Measurements from ENCODE around the gene MRPL55. TPM values are rescaled to one million over a fixed set of nuclear protein-coding genes. Genes with fewer than 3 reads are reported as not detected.

The MRPL55 gene
- total RNA-seq, 1 experiment from 2014 or later = 60.4 TPM

DNA sequence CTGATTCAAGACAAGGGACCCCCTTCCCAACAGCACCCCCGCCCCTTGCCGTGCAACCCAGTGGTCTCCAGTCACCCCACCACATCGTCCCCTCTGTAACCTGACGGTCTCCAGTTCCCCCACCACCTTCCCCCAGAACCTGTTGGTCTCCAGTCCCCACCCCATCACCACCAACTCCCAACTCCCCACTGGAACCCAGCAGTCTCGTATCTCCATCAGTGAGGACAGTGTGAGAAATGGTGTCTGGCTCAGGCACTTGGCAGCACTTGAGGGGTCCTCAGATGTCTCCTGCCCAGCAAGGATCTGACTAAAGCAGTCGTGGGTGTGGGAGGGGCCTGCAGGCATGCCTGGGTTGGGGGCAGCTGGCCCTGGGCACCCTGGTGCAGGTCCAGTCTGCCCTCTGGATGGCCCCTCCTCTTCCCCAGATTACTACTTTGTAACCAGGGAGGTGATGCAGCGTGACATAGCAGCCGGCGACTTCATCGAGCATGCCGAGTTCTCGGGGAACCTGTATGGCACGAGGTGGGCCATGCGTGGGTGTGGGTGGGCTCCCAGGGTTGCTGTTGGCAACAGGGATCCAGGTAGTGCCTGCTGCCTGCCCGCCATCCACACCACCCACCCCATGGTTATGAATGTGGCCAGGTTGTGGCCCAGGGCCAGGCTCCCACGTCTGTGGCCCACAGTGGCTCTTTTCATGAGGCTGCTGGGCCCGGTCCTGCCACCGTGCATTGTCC, 37.5 kb upstream of the MRPL55 start:
- ChIA-PET POLR2A (ENCODE audit: low non-redundant PET) (no interaction called here), CTCF (no interaction called here)
- Histone ChIP-seq H3K4me1 (ENCODE audit: insufficient read depth, low read length, poor library complexity, severe bottlenecking) (peaks cover 18% of the 10 kb centered on the region), H3K36me3 (ENCODE audit: insufficient read depth, low read length, poor library complexity, severe bottlenecking) (no peaks in the 10 kb centered on the region), H3K9me3 (ENCODE audit: low read depth, low read length, poor library complexity, severe bottlenecking) (no peaks in the 10 kb centered on the region), H3K4me3 (ENCODE audit: low read depth, low read length, poor library complexity, severe bottlenecking) (no peak overlapping the region), H3K27me3 (replicated peaks; ENCODE audit: insufficient read depth, low read depth, low read length, poor library complexity) (no peaks in the 10 kb centered on the region), H3K27ac (ENCODE audit: low read depth, low read length, poor library complexity, severe bottlenecking) (no peak overlapping the region)
- intact Hi-C loops (cut with micrococcal nuclease; ENCODE audit: unreplicated experiment) = no loop called here
- TF ChIP-seq EZH2 (IDR thresholded peaks at IDR 0.05; ENCODE audit: borderline replicate concordance, low read depth, low read length, poor library complexity, severe bottlenecking) = no peak
- TF ChIP-seq, protein P1, sequence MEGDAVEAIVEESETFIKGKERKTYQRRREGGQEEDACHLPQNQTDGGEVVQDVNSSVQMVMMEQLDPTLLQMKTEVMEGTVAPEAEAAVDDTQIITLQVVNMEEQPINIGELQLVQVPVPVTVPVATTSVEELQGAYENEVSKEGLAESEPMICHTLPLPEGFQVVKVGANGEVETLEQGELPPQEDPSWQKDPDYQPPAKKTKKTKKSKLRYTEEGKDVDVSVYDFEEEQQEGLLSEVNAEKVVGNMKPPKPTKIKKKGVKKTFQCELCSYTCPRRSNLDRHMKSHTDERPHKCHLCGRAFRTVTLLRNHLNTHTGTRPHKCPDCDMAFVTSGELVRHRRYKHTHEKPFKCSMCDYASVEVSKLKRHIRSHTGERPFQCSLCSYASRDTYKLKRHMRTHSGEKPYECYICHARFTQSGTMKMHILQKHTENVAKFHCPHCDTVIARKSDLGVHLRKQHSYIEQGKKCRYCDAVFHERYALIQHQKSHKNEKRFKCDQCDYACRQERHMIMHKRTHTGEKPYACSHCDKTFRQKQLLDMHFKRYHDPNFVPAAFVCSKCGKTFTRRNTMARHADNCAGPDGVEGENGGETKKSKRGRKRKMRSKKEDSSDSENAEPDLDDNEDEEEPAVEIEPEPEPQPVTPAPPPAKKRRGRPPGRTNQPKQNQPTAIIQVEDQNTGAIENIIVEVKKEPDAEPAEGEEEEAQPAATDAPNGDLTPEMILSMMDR (conservative IDR thresholded peaks at IDR 0.05; ENCODE audit: low read depth, low read length) = no peak
- BruUV-seq (replicated peaks) = no TSS peak
- DNase-seq (ENCODE audit: low spot score) = no peak

DNA sequence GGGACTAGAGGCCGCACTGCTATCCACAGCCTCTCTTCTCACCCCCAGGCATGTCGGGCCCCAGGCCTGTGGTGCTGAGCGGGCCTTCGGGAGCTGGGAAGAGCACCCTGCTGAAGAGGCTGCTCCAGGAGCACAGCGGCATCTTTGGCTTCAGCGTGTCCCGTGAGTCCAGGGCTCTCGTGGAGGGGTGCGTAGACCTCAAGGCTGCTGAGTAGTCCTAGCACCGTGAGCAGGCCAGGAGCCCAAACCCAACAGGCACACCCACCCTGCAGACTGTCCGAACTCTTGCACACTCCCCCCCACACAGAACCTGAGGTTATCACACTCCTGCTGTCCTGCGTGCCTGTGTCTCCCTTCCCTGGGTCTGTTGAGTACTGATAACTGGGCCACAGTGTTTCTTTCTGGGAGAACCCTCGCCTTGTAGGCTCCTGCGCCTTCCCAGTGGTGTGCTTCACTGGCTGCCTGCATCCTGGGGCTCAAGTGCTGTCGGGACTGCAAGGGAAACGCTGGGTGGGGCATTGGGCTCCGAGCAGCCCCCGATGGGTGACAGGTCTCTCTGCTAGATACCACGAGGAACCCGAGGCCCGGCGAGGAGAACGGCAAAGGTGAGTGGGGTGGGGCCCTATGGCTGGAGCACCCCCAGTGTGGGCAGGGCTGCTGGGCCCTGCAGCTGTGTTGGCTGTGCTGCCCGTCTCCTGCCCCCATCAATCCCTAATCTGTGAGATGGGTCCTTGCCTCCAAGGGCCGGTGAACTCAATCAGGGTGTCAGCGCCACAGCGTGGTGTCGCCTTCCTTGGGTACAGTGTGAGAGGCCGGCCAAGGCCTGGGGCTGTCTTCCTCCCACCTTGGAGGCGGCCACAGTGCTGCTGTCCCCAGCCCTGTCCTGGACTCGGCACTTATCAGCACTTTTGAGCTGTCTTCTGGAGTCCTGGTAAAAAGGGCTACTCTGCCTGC, 36.6 kb upstream of the MRPL55 start:
- no peaks in the 10 kb centered on the region for H3K9me3 ChIP-seq (ENCODE audit: low read depth, low read length, poor library complexity, severe bottlenecking)
- CTCF ChIA-PET = no interaction called here
- H3K4me1 ChIP-seq (ENCODE audit: insufficient read depth, low read length, poor library complexity, severe bottlenecking) = peaks cover 18% of the 10 kb centered on the region
- no peaks in the 10 kb centered on the region for H3K27me3 ChIP-seq (replicated peaks; ENCODE audit: insufficient read depth, low read depth, low read length, poor library complexity)
- H3K36me3 ChIP-seq (ENCODE audit: insufficient read depth, low read length, poor library complexity, severe bottlenecking) = no peaks in the 10 kb centered on the region
- TF ChIP-seq, protein P1 (conservative IDR thresholded peaks at IDR 0.05; ENCODE audit: low read depth, low read length) = no peak
- TF ChIP-seq EZH2 (IDR thresholded peaks at IDR 0.05; ENCODE audit: borderline replicate concordance, low read depth, low read length, poor library complexity, severe bottlenecking) = no peak
- no TSS peak for BruUV-seq (replicated peaks)
- POLR2A ChIA-PET (ENCODE audit: low non-redundant PET) = no interaction called here
- no peak overlapping the region for H3K27ac ChIP-seq (ENCODE audit: low read depth, low read length, poor library complexity, severe bottlenecking)
- no peak overlapping the region for H3K4me3 ChIP-seq (ENCODE audit: low read depth, low read length, poor library complexity, severe bottlenecking)
- intact Hi-C loops (cut with micrococcal nuclease; ENCODE audit: unreplicated experiment) = no loop called here
- DNase-seq (ENCODE audit: low spot score) = no peak

DNA sequence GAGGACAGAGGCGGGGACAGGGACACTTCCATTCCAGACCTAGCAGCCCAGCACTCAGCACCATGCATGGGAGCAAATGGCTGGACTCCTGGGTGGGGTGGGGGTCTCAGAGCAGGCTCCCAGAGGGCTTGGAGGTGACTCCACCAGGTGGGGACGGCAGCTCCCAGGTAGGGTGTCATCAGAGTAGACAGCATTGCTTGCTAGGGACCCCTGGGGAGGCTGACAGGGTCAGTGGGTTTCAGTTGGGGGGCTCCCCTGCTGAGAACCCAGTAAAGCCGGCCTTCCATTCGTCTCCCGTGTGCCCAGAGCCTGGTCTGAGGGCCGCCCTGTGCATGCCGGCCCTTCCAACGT, 35.9 kb upstream of the MRPL55 start:
- BruUV-seq (replicated peaks) = no TSS peak
- H3K36me3 ChIP-seq (ENCODE audit: insufficient read depth, low read length, poor library complexity, severe bottlenecking) = no peaks in the 10 kb centered on the region
- intact Hi-C loops (cut with micrococcal nuclease; ENCODE audit: unreplicated experiment) = no loop called here
- no peak overlapping the region for H3K4me3 ChIP-seq (ENCODE audit: low read depth, low read length, poor library complexity, severe bottlenecking)
- H3K27ac ChIP-seq (ENCODE audit: low read depth, low read length, poor library complexity, severe bottlenecking) = no peak overlapping the region
- POLR2A ChIA-PET (ENCODE audit: low non-redundant PET) = no interaction called here
- TF ChIP-seq EZH2 (IDR thresholded peaks at IDR 0.05; ENCODE audit: borderline replicate concordance, low read depth, low read length, poor library complexity, severe bottlenecking) = no peak
- TF ChIP-seq, protein P1 (conservative IDR thresholded peaks at IDR 0.05; ENCODE audit: low read depth, low read length) = no peak
- no peaks in the 10 kb centered on the region for H3K27me3 ChIP-seq (replicated peaks; ENCODE audit: insufficient read depth, low read depth, low read length, poor library complexity)
- H3K9me3 ChIP-seq (ENCODE audit: low read depth, low read length, poor library complexity, severe bottlenecking) = no peaks in the 10 kb centered on the region
- H3K4me1 ChIP-seq (ENCODE audit: insufficient read depth, low read length, poor library complexity, severe bottlenecking) = peaks cover 18% of the 10 kb centered on the region
- CTCF ChIA-PET = no interaction called here
- DNase-seq (ENCODE audit: low spot score) = no peak

Data from A673 (cell line).